ENCODE measurements around the gene JARID2.

- TF ChIP-seq FUS (optimal IDR thresholded peaks at IDR 0.05; ENCODE audit: low read depth, low read length) (no peak), ZBTB7A (IDR thresholded peaks at IDR 0.05; ENCODE audit: borderline replicate concordance, control insufficient read depth, low read depth, low read length) (no peak), POLR3A (IDR thresholded peaks at IDR 0.05; ENCODE audit: borderline replicate concordance, extremely low read depth, insufficient read depth, insufficient read length) (no peak), EZH2 (IDR thresholded peaks at IDR 0.05; ENCODE audit: borderline replicate concordance, low read depth, low read length) (no peak), U2AF2 (optimal IDR thresholded peaks at IDR 0.05; ENCODE audit: low read depth, low read length) (no peak), ZEB2 (IDR thresholded peaks at IDR 0.05) (no peak), TRIM25 (IDR thresholded peaks at IDR 0.05; ENCODE audit: borderline replicate concordance) (no peak), ZBTB12 (CRISPR knock-in tag; IDR thresholded peaks at IDR 0.05) (no peak), BRD9 (IDR thresholded peaks at IDR 0.05; ENCODE audit: low read depth, partially characterized antibody) (no peak), NBN (IDR thresholded peaks at IDR 0.05; ENCODE audit: low read depth) (no peak), NR2C2 (CRISPR knock-in tag; IDR thresholded peaks at IDR 0.05) (no peak), NR2C2 (tag; IDR thresholded peaks at IDR 0.05) (no peak), CREB3 (tag; conservative IDR thresholded peaks at IDR 0.05; ENCODE audit: low read depth) (no peak)
- TF ChIP-seq, protein P1, sequence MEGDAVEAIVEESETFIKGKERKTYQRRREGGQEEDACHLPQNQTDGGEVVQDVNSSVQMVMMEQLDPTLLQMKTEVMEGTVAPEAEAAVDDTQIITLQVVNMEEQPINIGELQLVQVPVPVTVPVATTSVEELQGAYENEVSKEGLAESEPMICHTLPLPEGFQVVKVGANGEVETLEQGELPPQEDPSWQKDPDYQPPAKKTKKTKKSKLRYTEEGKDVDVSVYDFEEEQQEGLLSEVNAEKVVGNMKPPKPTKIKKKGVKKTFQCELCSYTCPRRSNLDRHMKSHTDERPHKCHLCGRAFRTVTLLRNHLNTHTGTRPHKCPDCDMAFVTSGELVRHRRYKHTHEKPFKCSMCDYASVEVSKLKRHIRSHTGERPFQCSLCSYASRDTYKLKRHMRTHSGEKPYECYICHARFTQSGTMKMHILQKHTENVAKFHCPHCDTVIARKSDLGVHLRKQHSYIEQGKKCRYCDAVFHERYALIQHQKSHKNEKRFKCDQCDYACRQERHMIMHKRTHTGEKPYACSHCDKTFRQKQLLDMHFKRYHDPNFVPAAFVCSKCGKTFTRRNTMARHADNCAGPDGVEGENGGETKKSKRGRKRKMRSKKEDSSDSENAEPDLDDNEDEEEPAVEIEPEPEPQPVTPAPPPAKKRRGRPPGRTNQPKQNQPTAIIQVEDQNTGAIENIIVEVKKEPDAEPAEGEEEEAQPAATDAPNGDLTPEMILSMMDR (IDR thresholded peaks at IDR 0.05 in 2 of 3, conservative IDR thresholded peaks at IDR 0.05 in 1 of 3; ENCODE audit: insufficient read depth in 2 of 3, low read depth in 1 of 3, low read length in 3 of 3), result no peak
Observed at GRCh38 chr6:15331143-15331542, 85.3 kb downstream of the JARID2 start.

Data from K562 (cell line).